C4-2B (cell line): Measurements from ENCODE around the gene LGR6.

Source experiments
- CTCF ChIP-seq: fragments of 450-650 bp; conservative IDR thresholded peaks from 2 replicates; pipeline ENCODE4 v1.5.1; 2017; ENCODE audit warnings: mild to moderate bottlenecking
- ZFX ChIP-seq: fragments of 450-650 bp; IDR thresholded peaks from 2 replicates; pipeline ENCODE4 v1.6.1; 2017

GRCh38 chr1:202349206-202349928 is 155.8 kb downstream of the LGR6 start:
- TF ChIP-seq CTCF (no peak), ZFX (no peak)
